Colonic mucosa (tissue), 4 donors: ENCODE results near the gene CCL19. TPM values are rescaled to one million over a fixed set of nuclear protein-coding genes. Genes with fewer than 3 reads are reported as not detected.

ENCODE experiments used
- DNase-seq: peaks from one replicate; pipeline ENCODE4 v3.0.0-alpha.2; 2020
- H3K27ac ChIP-seq: fragments of 200-600 bp; one replicate; pipeline ENCODE4 v1.8.0; 2021
- H3K27me3 ChIP-seq: fragments of 200-600 bp; one replicate; pipeline ENCODE4 v1.8.0; 2021
- H3K36me3 ChIP-seq: fragments of 200-600 bp; one replicate; pipeline ENCODE4 v1.8.0; 2021
- H3K4me1 ChIP-seq: fragments of 200-600 bp; one replicate; pipeline ENCODE4 v1.8.0; 2021; ENCODE audit warnings: mild to moderate bottlenecking
- H3K4me3 ChIP-seq: fragments of 200-600 bp; one replicate; pipeline ENCODE4 v1.8.0; 2021
- H3K9ac ChIP-seq, 2 donors: one replicate each; pipeline ENCODE4 v1.7.0; 2013; ENCODE audit warnings: control low read depth in 2 of 2, low read depth in 2 of 2, low read length in 2 of 2
- H3K9me3 ChIP-seq: fragments of 200-600 bp; one replicate; pipeline ENCODE4 v1.8.0; 2021
- CTCF ChIP-seq: fragments of 200-600 bp; IDR thresholded peaks from one replicate; pipeline ENCODE4 v1.8.0; 2022; ENCODE audit warnings: antibody characterized with exemption, mild to moderate bottlenecking
- intact Hi-C: fragments of 100-400 bp; cut with DNase I; formaldehyde crosslinking; loops from one replicate; pipeline ENCODE4 v1.14.1; 2022
- total RNA-seq, 2 donors: library from RNA; stranded (reverse); fragmentation: NEBNext Ultra II Directional in 1 of 2; extraction: Animal tissue kit (Norgen Biotek cat#: 25700) in 1 of 2; gene quantifications; one replicate each; pipeline ENCODE4 v1.2.1, GENCODE V29; 2021
- donor health status: healthy.
- donor health status: DM: no; HTN: no; CAD: no.
- donor health status: DM: no; HTN: no; CAD: no.

Gene CCL19
- total RNA-seq, 2 donors from 2014 or later = 2.2 to 5.0 TPM

- peak; percentile 91 for DNase-seq
Measured at GRCh38 chr9:34701769-34702736, 11.0 kb upstream of the CCL19 start.

GRCh38 chr9:34701023-34701768 is 10.1 kb upstream of the CCL19 start:
- intact Hi-C loops = no loop called here
- H3K27me3 ChIP-seq = no peaks in the 10 kb centered on the region
- no peaks in the 10 kb centered on the region for H3K9me3 ChIP-seq
- peak; percentile 90 for TF ChIP-seq CTCF
- peak overlapping the region; percentile 58 to 65 for H3K9ac ChIP-seq
- no peaks in the 10 kb centered on the region for H3K36me3 ChIP-seq
- peak; percentile 82 for DNase-seq
- H3K27ac ChIP-seq = peak overlapping the region; percentile 68
- H3K4me1 ChIP-seq = peaks cover 3% of the 10 kb centered on the region
- peak overlapping the region; percentile 91 for H3K4me3 ChIP-seq

More at GRCh38 chr9:34701769-34702736, 11.0 kb upstream of the CCL19 start:
- intact Hi-C loops = no loop called here
- H3K4me3 ChIP-seq = peak overlapping the region; percentile 91
- H3K27me3 ChIP-seq = no peaks in the 10 kb centered on the region
- H3K9me3 ChIP-seq = no peaks in the 10 kb centered on the region
- no peaks in the 10 kb centered on the region for H3K36me3 ChIP-seq
- peaks cover 3% of the 10 kb centered on the region for H3K4me1 ChIP-seq
- peak overlapping the region; percentile 68 for H3K27ac ChIP-seq
- peak overlapping the region; percentile 58 to 65 for H3K9ac ChIP-seq
- TF ChIP-seq CTCF = peak; percentile 100

- no peak for TF ChIP-seq CTCF
- no peak for DNase-seq
- no peak overlapping the region for H3K27ac ChIP-seq
Measured at GRCh38 chr9:34694811-34695210, 3.7 kb upstream of the CCL19 start.

GRCh38 chr9:34693560-34693959 is 2.5 kb upstream of the CCL19 start:
- H3K9ac ChIP-seq = no peak overlapping the region
- H3K9me3 ChIP-seq = no peaks in the 10 kb centered on the region
- DNase-seq = no peak
- H3K27ac ChIP-seq = no peak overlapping the region
- no peaks in the 10 kb centered on the region for H3K36me3 ChIP-seq
- intact Hi-C loops = no loop called here
- H3K27me3 ChIP-seq = no peaks in the 10 kb centered on the region
- no peak overlapping the region for H3K4me3 ChIP-seq
- no peaks in the 10 kb centered on the region for H3K4me1 ChIP-seq
- no peak for TF ChIP-seq CTCF

More at GRCh38 chr9:34694811-34695210, 3.7 kb upstream of the CCL19 start:
- no peaks in the 10 kb centered on the region for H3K27me3 ChIP-seq
- intact Hi-C loops = no loop called here
- no peaks in the 10 kb centered on the region for H3K4me1 ChIP-seq
- no peak overlapping the region for H3K9ac ChIP-seq
- no peak overlapping the region for H3K4me3 ChIP-seq
- no peaks in the 10 kb centered on the region for H3K9me3 ChIP-seq
- no peaks in the 10 kb centered on the region for H3K36me3 ChIP-seq

- Histone ChIP-seq H3K9ac (no peak overlapping the region), H3K36me3 (no peaks in the 10 kb centered on the region), H3K9me3 (no peaks in the 10 kb centered on the region), H3K4me1 (no peaks in the 10 kb centered on the region), H3K4me3 (no peak overlapping the region), H3K27ac (no peak overlapping the region), H3K27me3 (no peaks in the 10 kb centered on the region)
- no peak for DNase-seq
- TF ChIP-seq CTCF = no peak
- intact Hi-C loops = no loop called here
Measured at GRCh38 chr9:34691936-34692315, 850 bp upstream of the CCL19 start.
